Medulla oblongata (tissue), 1 donor: Measurements from ENCODE around the gene NDUFV1.
A peak's percentile ranks its signal among the peaks of the same experiment; 100 is the strongest.

Experiments
- DNase-seq: peaks from one replicate; pipeline ENCODE4 v3.0.0-alpha.2; 2015; ENCODE audit errors: extremely low spot score

Gene NDUFV1

DNA sequence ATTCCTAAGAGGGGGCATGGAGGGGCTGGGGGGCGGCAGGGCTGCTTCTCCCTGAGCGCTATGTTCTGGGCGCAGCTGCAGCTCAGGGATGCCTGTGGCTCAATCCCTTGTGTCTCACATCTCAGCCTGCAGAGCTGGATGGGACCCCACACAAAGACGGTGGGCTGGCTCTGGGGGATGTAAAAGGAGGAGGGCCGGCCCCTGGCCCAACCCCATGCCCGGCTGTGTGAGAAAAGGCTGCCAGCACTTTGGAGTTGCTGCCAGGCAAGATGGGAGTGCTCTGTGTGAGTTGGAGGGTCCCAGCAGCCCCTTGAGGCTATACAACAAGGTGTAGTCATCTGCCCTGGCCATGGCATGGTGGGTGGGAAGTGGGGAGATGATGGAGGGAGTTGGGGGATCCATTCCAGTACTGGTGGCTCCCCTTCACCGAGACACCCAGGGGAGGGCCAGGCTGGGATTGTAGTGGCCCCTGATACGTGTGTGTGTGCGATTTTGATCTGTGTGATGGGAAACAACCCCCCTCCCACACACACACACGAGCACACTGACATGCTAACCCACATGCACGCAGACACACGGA lies 34.1 kb downstream of the NDUFV1 start:
- DNase-seq = no peak

GRCh38 chr11:67641338-67642172 lies 34.8 kb downstream of the NDUFV1 start:
- DNase-seq = no peak

GRCh38 chr11:67642173-67643120 lies 35.7 kb downstream of the NDUFV1 start:
- no peak for DNase-seq

GRCh38 chr11:67644042-67644441 lies 37.3 kb downstream of the NDUFV1 start:
- DNase-seq = no peak

DNA sequence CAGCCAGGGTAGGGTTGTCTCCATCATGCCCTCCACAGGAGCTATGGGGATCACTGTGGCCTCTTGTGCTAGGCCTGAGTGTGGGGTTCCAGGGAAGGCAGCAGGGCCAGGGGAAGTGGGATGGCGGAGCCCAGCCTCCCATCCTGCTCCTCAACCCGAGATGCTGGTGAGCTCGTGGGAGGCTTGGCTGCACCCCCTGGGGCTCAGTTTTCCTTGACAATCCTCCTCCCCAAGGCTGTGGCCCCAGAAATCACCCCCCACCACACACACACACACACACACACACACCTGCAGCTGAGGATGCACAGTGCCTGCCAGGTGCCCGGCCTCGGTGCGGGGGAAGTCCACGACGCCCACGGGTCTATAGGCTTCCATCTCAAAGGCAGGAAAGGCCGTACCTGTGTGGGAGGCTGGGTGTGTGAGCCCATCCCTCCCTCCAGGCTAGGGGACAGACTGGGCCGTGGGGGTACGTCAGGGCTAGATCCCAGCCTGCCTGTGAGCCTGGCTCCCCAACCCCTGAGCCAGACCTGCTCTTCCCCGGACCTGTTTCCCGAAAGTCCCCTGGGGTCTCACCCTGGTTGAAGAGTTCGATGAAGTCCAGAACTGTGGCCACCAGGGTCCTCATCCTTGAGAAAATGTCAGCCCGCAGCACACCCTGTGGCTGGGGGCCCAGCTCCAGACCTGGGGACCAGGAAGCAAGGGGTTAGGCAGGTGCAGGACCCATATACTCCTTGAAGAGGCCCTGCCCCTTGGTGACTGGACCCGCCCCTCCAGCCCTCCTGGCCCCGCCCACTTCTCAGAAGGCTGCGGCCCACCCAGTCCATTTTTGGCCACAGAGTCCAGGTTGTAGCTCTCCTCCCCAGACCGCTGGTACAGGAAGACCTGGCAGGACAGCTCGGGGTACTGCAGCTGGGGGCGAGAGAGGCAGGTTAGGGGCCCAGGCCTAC lies 38.0 kb downstream of the NDUFV1 start:
- no peak for DNase-seq

GRCh38 chr11:67645521-67646461 lies 39.1 kb downstream of the NDUFV1 start:
- DNase-seq = no peak

GRCh38 chr11:67646535-67647336 lies 40.0 kb downstream of the NDUFV1 start:
- DNase-seq = no peak

GRCh38 chr11:67647471-67647870 lies 40.7 kb downstream of the NDUFV1 start:
- no peak for DNase-seq

- DNase-seq = no peak
Observed at GRCh38 chr11:67648140-67648795, 41.5 kb downstream of the NDUFV1 start.

- DNase-seq = peak; percentile 69
Observed at GRCh38 chr11:67648796-67649613, 42.3 kb downstream of the NDUFV1 start.

- DNase-seq = no peak
Observed at GRCh38 chr11:67649634-67650510, 43.1 kb downstream of the NDUFV1 start.

DNA sequence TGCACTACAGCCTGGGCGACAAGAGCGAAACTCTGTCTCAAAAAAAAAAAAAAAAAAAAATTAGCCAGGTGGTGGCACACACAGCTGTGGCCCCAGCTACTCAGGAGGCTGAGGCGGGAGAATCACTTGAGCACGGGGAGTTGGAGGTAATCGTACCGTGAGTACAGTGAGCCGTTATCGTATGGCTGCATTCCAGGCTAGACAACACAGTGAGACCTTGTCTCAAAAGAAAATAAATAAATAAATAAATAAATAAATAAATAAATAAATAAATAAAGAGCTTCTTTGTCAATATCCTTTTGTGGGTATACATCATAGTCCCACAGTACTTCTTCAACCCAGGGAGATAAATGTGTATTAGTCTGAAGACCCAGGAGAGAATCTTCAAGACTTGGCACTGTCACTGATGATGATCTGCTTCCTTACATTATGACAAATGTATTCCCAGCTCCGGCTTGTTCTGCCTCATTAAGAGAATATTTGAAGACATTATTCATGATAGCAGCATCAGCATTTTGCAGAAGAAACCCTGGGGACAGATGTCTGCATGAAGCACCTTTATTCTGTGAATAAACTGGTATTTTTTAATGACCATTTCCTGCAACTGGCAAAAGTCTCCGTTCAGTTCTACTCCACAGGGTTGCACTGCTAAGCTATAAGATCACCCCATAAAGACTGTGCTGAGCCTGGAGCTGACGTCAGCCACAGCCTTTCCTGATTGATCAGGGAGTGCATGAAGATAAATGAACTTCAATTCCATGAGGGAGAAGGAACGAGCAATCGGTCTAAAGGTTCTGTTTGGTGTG lies 45.4 kb downstream of the NDUFV1 start:
- no peak for DNase-seq

GRCh38 chr11:67652965-67653845 lies 46.5 kb downstream of the NDUFV1 start:
- DNase-seq = no peak

GRCh38 chr11:67654225-67654624 lies 47.5 kb downstream of the NDUFV1 start:
- DNase-seq = no peak
